Measurements from ENCODE around the gene GAPVD1. TPM values are rescaled to one million over a fixed set of nuclear protein-coding genes. Genes with fewer than 3 reads are reported as not detected.
A peak's percentile ranks its signal among the peaks of the same experiment; 100 is the strongest.
"Not testable (repeated sequence)": the region's sequence is repeated elsewhere in the genome, so short reads cannot be mapped to it uniquely, and the experiment has no call there.

GAPVD1 gene
- polyA plus RNA-seq, 5 donors, result 26.5 to 47.1 (median 42.3) TPM

DNA sequence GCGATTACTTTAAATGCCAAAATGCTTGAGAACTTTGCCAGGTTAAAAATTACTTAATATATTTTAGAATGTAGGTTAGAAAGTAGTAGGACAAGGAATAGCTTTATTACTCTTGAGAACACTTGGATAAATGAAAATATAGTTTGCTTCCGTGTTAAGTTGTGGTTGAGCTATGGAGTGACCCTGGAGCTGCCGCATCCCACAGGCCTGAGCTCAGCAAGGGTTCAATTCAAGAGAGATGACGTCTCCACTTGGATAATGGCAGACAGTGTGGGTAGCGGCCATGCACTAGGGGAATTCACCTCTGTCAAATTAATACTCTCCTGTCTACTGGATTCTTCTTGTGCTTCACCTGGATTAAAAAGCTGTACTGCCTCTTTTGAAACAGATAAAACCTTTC lies 105.0 kb downstream of the GAPVD1 start:
- no peak for DNase-seq

DNA sequence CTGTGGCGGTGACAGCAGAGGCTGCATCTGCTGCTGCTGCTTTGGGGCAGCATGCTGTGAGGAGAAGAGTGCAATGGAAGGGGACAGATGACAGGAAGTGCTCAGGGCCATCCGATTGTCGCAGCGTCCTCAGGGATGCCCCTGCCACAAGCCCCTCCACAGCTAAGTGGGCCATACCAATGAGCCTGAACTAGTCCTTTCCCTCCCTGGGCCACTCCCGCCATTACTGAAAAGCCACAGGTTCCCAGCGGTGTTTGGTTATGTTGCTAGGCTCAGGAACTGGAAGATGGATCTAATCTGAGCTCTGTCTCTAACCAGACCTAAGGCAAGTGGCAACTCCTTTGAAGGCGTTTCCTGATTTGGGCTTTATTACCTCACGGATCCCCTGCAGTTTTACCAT lies 109.2 kb downstream of the GAPVD1 start:
- DNase-seq, result no peak

DNA sequence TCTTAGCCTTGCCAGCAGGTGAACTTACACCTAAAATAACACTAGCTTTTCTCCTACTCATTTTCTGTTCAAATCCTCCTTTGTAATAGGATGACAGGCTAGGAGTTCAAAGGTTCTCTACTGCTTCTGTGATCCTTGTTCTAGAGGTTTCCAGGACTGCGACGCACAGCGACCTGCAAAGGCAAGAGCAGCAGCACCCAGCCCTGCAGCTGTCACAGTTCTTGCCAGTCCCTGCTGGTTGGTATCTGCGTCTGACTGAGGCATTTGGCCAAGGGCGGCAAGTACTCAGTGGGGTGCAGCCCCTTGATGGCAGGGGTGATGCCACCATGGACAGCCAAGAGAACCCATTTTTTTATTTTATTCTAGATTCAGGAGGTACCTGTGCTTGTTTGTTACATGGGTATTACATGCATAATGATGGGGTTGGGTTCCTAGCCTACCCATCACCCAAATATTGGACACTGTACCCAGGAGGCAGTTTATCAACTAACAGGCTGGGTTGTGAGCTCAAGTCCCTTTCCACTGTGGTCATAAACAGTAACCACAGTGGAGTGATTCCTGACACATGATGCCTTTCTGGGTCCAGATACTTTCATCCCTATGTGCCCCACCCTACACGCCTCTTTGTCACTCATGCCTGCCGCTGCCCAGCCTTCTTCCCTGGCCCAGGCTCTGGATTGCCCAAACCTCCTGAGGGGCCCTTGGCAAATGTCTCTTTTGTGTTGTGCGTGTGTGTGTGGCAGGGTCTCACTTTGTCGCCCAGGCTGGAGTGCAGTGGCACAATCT lies 111.0 kb downstream of the GAPVD1 start:
- DNase-seq, result no peak

DNA sequence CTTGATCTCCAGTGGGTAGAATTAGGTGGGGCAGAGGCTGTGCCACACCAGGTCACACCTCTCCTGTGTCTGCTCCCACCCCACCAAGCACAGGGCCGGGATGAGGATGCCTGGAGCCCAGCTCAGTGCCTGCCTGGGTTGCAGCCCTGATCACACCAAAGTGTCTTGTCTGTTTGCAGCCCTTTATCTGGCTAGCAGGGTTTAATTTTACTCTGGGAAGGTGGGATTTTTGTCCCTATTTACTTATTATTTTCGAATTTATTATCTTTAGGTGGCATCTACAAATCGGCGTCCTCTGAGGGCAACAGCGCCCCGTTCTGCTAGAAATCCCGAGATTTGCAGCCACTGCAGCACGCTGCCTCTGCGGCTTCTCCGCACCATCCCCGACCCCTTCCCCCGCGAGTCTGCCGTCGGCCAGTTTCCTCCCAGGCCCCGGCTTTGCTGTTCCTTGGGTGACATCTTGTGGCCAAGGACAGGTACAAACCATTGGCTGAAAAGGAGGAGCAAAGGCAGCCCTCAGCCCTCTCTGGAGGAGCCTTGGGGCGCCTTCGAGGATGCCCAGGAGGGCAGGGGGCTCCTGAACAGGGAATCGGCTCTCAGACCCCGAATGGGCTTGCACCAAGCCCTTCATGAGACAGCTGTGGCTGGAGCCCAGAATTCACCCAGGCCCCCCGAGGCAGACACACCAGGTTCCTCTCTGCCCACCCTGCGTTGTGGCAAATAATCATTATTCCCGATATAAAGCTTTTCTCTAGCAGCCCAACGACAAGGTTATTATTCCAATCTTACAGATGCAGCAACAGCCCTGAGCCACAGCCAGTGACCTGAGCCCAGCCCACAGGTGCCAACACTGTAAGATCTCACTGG lies 113.0 kb downstream of the GAPVD1 start:
- DNase-seq, result peak; percentile 65 to 73

DNA sequence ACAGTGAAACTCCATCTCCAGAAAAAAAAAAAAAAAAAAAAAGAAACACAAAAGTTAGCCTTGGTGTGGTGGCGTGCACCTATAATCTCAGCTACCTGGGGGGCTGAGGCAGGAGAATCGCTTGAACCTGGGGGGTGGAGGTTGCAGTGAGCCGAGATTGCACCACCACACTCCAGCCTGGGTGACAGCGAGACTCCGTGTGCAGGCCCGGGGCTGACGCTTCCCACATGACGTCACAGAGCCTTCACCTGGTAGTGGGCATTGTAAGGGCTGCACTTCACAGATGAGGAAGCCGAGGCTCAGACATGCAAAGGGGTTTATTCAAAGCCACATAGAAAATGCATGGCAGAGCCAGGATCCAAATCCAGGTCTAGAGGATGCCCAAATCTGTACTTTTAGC lies 114.2 kb downstream of the GAPVD1 start:
- no peak for DNase-seq

DNA sequence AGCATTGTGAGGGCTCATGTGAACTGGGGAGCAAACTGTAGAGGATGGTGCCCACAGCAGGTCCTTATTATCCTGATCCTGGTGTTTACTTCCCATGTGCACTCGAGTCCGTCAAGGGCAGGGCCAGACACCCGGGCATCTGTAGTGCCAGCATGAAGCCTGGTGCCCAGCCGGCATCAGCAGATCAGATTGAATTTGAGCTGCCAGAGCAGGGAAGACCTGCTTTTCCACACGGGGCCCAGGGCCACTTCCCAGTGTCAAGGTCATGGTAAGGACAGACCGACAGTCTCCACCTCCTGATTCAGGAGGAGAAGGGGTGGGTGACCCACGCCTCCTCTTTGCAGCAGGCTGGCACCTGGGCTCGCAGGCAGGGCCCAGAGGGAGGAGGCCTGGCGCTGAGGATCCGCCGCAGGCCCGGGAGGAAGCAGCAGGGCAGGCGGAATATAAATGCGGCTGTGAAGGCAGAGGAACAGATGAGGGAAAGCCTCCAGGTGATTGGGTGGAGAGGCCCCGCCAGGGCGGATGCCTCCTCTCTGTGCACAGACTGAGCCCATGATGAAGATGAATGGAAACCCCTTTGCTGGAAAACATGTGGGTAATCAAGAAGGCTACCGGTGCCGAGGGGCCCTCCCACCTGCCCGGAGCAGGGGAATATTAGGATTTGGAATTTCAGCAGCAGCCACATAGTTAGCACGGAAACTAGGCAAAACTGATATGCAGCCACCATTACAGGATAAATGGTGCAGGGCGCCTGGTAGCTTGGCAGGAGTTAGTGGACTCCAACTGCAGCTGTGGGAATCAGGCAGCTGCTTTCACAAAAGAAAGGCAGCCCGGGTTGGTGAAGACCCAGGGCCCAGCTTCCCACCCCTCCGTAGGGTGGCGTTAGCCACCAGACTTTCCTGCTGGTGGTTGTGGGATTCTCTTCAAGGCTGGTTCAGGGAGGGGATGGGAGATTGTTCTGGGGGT lies 114.9 kb downstream of the GAPVD1 start:
- DNase-seq, result no peak

DNA sequence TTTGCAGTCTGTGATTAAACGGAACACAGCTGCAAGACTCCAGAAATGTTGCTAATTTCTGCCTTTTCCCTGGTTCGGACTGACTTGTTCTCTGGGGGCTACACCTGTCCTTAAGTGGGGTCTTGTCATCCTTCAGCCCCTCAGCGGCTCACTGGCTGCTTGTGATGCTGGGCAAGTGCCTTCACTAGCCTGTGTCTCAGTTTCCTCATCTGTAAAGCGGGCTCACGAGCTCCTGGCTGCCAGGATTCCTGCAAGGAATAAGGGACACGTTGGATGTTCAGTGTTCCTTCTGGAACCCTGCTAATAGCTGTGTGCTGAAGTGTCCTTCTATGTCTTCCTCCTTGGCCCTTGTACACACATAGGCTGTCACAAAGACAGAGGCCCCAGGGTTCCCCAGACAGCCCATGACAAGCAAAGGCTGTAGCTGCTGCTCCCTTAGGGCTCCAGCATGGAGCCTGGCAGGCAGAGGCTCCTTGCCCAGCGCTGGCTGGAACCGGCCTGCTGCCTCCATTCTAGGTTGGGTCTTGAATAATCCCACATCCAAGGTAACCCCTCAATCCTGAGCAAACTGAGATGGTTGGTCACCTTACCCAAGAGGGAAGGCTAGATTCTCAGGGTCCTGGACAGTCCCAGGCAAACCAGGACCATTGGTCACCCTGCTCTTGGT lies 116.1 kb downstream of the GAPVD1 start:
- DNase-seq, result no peak

DNA sequence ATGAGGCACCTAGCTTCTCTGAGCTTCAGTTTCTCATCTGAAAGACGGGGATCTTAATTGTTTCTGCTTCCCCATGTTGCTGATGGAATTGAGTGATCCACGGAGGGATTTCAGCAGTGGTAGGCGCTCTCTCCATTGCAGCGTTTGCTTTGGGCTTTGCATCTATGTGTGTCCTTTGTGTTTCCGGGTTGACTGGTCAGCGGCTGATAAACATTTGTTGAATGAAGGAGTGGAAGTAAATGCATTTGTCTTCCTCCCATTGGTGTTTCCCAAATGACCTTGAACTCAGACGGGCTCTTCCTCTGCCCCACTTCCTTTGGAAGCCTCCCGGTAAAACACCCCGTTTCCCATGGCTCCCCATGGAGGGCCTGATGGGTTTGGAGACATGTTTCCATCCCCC lies 117.2 kb downstream of the GAPVD1 start:
- no peak for DNase-seq

DNA sequence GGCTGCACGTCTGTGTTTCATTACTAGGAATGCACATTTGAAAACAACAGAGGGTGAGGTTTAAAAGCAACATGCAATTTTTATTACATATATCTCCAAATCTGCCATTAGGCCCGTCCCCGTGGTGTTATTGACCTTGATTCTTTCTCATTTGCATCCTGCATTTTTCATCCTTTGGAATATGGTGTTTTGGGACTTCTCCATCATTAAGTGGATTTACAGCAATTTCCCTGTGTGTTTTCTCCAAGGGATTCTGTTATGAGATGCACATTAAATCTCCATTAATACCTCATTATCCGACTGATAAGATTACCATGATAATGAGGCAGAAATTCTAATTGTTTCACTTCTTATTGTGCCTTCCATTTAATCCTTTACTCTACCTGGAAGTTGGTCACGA lies 117.6 kb downstream of the GAPVD1 start:
- no peak for DNase-seq

DNA sequence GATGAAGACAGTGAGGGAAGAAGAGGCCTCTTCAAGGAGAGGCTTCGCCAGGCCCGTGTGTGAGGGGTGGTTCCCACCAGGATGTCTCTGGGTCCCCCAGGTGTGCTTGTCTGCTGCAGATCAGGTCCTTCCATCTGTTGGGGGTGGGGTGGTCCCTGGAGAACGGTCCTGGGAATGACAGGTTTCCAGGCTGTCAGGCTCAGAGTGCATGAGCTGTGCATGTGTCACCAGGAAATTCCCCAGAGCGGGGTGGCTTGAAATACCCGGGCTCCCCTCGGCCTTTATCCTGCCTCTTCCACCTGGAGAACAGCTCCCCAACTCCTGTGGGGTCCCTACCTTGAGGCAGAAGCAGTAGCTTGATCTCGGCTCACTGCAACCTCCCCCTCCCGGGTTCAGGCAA lies 118.8 kb downstream of the GAPVD1 start:
- no peak for DNase-seq

DNA sequence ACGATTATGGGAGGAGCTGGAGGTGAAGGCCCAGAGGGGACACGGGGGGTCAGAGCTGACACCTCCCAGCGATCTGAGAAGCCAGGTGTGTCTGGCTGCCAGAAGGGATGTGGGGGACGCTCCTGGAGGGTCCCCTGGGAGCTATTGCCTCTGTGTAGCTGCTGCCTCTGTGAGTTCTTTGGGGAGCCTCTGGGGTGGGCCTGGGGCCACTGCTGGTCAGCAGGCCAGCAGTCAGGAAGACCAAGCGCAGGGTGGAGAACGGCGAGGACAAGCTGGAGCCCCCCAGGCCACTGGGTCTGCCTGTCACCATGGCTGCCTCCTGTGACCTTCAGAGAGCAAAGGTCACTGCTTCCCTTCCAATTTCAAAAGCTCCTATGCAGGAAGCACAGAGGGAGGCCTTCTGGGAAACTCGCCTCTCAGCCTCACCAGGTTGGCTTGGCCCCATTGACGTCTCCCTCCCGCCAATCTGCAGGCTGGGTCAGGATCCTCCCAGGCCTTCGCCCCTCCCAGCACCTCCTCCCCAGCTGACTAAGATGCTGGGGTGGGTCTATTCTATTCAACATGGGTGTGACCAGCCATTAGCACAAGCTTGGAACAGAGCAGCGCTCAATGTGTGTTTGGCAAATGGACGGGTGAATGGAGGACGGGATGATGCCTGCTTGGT lies 126.4 kb downstream of the GAPVD1 start:
- no peak for DNase-seq

DNA sequence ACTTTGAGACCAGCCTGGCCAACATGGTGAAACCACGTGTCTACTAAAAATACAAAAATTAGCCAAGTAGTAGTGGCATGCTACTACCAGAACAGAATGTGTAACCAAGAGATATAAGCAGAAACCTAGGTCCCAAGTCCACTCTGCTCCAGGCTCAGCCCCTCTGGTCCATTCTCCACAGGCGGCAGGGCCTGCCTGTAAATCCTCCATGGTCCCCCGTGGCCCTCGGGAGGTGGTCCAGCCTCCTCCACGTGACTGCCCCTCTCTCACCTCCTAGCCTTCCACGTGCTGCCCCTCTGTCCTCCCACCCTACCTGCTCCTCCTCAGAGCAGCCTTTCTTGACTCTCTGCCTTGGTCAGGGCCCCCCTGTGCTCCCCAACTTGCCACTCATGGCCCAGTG lies 127.4 kb downstream of the GAPVD1 start:
- no peak for DNase-seq

DNA sequence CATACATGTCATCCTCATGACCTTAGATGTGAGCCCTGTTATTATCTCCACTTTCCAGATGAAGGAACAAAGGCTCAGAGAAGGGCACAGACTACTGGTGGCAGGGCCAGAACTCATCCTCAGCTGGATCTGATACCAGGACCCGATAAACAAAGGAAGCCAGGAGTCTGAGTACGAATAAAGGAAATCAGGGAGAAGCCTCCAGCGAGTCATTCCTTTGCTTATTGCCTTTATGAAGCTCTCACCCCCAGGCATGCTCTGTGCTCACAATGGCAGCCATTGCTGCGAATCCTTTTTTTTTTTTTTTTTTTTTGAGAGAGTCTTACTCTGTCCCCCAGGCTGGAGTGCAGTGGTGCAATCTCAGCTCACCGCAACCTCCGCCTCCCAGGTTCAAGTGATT lies 130.1 kb downstream of the GAPVD1 start:
- DNase-seq, result no peak

DNA sequence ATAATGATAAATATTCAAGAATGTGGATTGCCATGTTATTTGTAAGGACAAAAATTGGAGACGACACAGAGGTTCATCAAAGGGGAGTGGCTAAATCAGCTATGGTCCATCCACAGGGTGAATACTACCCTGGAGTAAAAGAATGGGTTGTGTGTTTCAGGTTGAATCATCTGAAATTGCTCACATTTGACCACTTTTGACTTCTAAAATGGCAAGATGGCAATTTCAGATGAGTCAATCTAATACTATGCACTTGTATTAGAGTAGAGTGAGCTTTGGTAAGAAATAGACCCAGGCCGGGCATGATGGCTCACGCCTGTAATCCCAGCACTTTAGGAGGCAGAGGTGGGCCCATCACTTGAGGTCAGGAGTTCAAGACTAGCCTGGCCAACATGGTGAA lies 131.8 kb downstream of the GAPVD1 start:
- DNase-seq, result no peak

DNA sequence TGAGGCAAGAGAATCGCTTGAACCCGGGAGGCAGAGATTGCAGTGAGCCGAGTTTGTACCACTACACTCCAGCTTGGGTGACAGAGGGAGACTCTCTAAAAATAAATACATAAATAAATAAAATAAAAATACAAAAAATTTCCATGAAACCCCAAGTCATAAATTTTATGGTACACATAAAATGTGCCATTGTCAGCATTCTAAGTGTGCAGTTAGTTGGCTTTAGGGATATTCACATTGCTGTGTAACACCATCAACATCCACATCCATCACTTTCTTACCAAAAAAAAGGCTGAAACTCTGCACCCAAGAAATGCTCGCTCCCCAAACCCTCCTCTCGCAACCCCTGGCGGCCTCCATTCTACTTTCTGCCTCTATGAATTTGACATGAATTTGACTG lies 135.2 kb downstream of the GAPVD1 start:
- DNase-seq, result no peak

DNA sequence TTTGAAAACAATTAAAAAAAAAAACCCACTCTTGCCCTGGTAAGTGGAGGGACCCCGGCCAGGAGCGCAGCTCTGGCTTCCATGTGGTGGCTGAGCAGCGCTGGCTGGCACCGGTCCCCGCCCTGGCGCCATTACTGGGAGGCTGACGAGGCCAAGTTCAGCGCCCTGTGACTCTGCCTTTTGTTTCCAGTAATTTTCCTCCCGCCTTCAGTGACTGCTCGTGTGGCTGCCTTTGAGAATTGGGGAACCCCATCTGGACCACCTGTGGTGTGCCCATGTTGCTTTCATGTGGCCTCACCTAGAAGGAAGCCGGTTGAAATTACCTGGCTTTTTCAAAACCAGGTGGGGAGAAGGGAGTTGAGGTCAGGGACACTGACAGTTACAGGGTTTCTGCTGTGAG lies 136.1 kb downstream of the GAPVD1 start:
- DNase-seq, result no peak

DNA sequence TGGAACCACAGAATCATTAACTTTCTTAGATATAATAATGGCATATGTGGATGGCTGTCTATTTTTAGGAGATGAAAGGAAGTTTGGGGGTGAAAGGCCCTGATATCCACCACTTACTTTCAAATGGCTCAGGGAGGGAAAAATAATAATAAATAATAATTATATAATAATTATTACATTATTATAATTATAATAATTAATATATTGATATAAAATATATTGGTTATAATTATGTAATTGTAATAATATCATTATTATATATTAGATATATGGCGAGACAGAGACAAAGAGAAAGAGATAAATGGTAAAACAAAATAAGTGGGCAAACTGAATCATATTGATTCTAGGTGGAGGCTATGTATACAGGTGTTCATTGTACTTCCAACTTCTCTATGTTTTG lies 136.6 kb downstream of the GAPVD1 start:
- no peak for DNase-seq

DNA sequence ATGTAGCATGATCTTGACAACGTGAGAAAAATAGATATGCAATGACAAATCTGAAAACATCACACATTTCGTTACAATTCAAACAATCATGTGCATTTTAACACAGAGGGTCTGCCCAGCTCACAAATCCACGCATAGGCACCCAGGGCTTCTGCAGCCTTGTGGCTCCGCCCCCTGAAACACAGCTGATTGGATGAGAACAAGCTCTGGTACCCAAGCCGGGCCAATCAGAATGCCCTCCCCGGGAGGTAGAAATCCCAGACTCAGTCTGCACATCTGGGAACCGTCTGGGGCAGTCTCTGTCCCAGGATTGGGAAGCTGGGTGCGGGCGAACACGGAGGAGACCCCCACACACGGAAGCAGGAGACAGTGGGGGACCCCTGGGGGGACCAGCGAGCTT lies 137.5 kb downstream of the GAPVD1 start:
- DNase-seq, result no peak

DNA sequence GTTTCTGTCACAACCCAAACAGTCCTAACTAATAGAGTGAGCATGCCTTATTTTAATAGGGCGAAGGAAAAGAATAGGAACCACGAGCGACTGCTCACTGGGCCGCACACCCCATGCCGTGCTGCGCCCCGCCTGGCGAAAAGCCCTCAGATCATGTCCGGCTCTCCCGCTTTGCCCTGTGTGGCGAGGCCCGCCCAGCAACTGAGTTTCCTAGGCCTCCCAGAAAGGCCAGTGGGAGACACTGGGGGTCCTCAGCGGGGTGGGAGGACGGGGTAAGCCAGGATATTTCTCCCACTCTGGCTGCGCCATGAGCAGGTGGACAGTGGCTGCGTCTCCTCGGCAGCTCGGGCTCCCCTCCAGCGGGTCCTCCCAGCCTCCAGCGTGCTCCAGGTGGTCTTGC lies 138.0 kb downstream of the GAPVD1 start:
- DNase-seq, result no peak

DNA sequence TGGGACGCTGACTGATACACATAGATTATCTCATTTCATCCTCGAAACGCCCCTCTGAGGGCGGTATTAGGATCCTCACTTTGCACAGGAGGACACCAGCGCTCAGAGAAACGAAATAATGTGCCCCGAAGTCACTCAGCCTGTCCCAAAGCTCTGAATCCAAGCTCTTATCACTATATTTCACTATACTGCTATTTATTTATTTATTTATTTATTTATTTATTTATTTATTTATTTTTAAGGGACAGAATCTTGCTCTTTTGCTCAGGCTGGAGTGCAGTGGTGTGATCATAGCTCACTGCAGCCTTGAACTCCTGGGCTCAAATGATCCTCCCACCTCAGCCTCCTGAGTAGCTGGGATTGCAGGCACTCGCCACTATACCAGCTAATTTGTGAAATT lies 138.6 kb downstream of the GAPVD1 start:
- DNase-seq, result not testable (repeated sequence)
